HEK293 (cell line): ENCODE measurements around the gene FAF2.

Experiments used
- CTCF ChIA-PET: fragments of 350-600 bp; formaldehyde crosslinking; extraction: SDS; loops from one replicate; lab custom pipeline; 2021; ENCODE audit warnings: antibody characterized with exemption; lab: Yijun Ruan, JAX
- POLR2A ChIA-PET: fragments of 300-600 bp; formaldehyde crosslinking; extraction: SDS; loops from one replicate; lab custom pipeline; 2020; ENCODE audit warnings: antibody characterized with exemption, inconsistent platforms; lab: Yijun Ruan, JAX
- H3K27ac ChIP-seq: fragments of 200-500 bp; sonication (Bioruptor generic); 2 replicates; pipeline ENCODE4 v1.5.1; 2014; ENCODE audit warnings: low read depth, low read length, control low read depth, inconsistent platforms; ENCODE audit errors: extremely low read depth
- H3K36me3 ChIP-seq, 2 experiments: fragments of 200-500 bp in 1 of 2; sonication (Bioruptor generic) in 1 of 2; 1 replicate in 1 of 2; 2 replicates in 1 of 2; pipeline ENCODE4 v1.5.1; 2014 to 2017; ENCODE audit warnings: inconsistent platforms in 2 of 2, low read length in 2 of 2; ENCODE audit not compliant: control insufficient read depth in 2 of 2, insufficient read depth in 1 of 2
- H3K4me1 ChIP-seq: fragments of 200-500 bp; sonication (Bioruptor generic); 2 replicates; pipeline ENCODE4 v1.5.1; 2014; ENCODE audit warnings: mild to moderate bottlenecking, low read length, inconsistent platforms; ENCODE audit not compliant: control insufficient read depth, insufficient read depth
- H3K4me3 ChIP-seq: 2 replicates; pipeline ENCODE4 v1.5.1; 2011; ENCODE audit warnings: low read depth, mild to moderate bottlenecking, control low read depth, low read length, moderate library complexity
- H3K9me3 ChIP-seq: fragments of 200-500 bp; sonication (Bioruptor generic); 2 replicates; pipeline ENCODE4 v1.5.1; 2014; ENCODE audit warnings: low read depth, low read length, inconsistent platforms; ENCODE audit not compliant: control insufficient read depth, insufficient read depth
- ZNF473 ChIP-seq: fragments of 450-650 bp; formaldehyde crosslinking; IDR thresholded peaks from 2 replicates; pipeline ENCODE4 v1.5.1; 2017; ENCODE audit warnings: missing biosample characterization, missing genetic modification characterization
- ZNF580 ChIP-seq: fragments of 450-650 bp; formaldehyde crosslinking; IDR thresholded peaks from 2 replicates; pipeline ENCODE4 v1.5.1; 2016; ENCODE audit warnings: missing biosample characterization, missing genetic modification characterization

FAF2 gene

GRCh38 chr5:176557846-176558245 is 109.7 kb downstream of the FAF2 start:
- Histone ChIP-seq H3K4me3 (no peak overlapping the region), H3K36me3 (no peaks in the 10 kb centered on the region; a peak in 1 of 3 replicates), H3K27ac (no peak overlapping the region), H3K9me3 (no peaks in the 10 kb centered on the region), H3K4me1 (no peaks in the 10 kb centered on the region)
- ChIA-PET CTCF (interaction anchor here (0.6 kb wide), 1 partner anchor 28 kb away, joined by 4 read pairs; no protein-coding TSS in a partner anchor), POLR2A (interaction anchor here (0.7 kb wide), 1 partner anchor 9 kb away, joined by 6 read pairs; the partner anchor contains the start of gene CDHR2)
- TF ChIP-seq ZNF580 (tag by site-specific recombination) (no peak), ZNF473 (no peak)
